ENCODE results near the gene P2RX5. TPM values are rescaled to one million over a fixed set of nuclear protein-coding genes. Genes with fewer than 3 reads are reported as not detected.

P2RX5 gene
- total and polyA plus RNA-seq, 7 experiments from 2014 or later: 10.7 to 94.5 (median 18.2) TPM

DNA sequence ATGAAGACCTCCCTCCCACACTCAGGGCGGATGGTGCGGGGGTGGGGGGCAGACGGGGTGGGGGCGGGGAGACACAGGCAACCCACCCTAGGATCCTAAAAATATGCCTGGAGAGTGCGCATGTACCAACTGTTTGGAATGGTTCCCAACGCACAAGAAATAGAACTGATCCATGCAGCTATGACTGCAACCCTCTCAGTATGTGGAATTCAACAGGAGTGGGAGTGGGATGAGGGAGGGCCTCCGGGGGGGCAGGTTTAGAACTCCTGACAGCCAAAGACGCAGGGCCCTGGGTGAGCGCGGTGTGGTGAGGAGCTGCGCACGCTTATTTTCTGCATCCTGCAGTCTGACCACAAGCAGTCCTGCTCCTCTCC lies 1.1 kb upstream of the P2RX5 start:
- Histone ChIP-seq H3K9me3 (ENCODE audit: control insufficient read depth in 2 of 3, low read length in 3 of 3) (no peaks in the 10 kb centered on the region), H3K36me3 (ENCODE audit: control insufficient read depth in 2 of 3, insufficient read depth in 3 of 3, low read length in 3 of 3) (no peaks in the 10 kb centered on the region), H3K4me3 (ENCODE audit: low read length) (no peak overlapping the region), H3K4me1 (ENCODE audit: control insufficient read depth in 2 of 2, insufficient read depth in 2 of 2, low read length in 2 of 2) (peaks cover 3 to 9% of the 10 kb centered on the region in 2 donors), H3K27me3 (ENCODE audit: control insufficient read depth in 2 of 2, insufficient read depth in 2 of 2, low read length in 2 of 2) (no peaks in the 10 kb centered on the region), H3K27ac (ENCODE audit: low read depth, low read length) (no peak overlapping the region)
- ChIA-PET CTCF (no interaction called here), POLR2A (interaction anchor here (1.0 to 2.5 kb wide), 4 partner anchors 9 to 149 kb away, joined by 3 to 25 read pairs (median 4); partner anchors contain the start of gene NCBP3)
- H3K9me3 Mint-ChIP-seq: peaks cover 0 to 4% (median 0%) of the 10 kb centered on the region in 11 donors
- peaks cover 0 to 22% (median 0%) of the 10 kb centered on the region in 5 donors for H3K36me3 Mint-ChIP-seq
- ATAC-seq (no peak), DNase-seq (no peak)
- H3K27ac Mint-ChIP-seq: no peak overlapping the region
- H3K4me3 Mint-ChIP-seq: peak overlapping the region in 7 of 10 donors; percentile 8 to 91 (median 75)
- peaks cover 5 to 32% (median 16%) of the 10 kb centered on the region in 7 donors for H3K4me1 Mint-ChIP-seq
- intact Hi-C loops (cut with micrococcal nuclease): no loop called here
- H3K27me3 Mint-ChIP-seq: no peaks in the 10 kb centered on the region

DNA sequence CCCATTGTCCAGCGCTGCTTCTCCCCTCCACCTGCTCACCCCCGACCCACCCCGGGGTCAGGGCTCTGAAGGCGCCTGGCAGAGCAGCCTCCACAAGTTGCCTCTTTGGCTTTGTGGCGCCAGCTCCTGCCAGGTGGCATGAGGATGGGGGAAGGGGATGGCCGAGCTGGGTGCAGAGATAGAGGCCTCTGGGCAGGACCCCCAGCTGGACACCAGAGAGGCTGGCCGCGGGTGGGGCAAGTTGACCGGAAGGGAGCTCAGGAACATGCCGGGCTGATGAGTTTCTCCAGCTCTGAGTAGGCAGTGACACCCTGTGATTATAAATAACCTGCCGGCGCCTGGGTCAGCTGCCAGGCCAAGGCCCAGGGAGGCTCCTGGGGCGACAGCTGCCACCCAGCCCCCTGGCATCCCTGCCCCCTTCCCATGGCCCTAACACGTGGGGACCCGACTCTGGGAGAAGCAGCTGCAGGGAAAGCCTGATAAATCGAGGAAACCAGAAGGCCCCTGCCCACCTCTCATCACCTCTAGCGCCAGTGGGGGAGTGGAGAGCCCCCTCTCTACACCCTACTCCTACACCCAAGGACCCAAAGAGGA lies 729 bp downstream of the P2RX5 start:
- peaks cover 5 to 39% (median 16%) of the 10 kb centered on the region in 7 donors for H3K4me1 Mint-ChIP-seq
- Histone ChIP-seq H3K36me3 (ENCODE audit: control insufficient read depth in 2 of 3, insufficient read depth in 3 of 3, low read length in 3 of 3) (peaks cover 0 to 16% (median 0%) of the 10 kb centered on the region in 3 experiments), H3K9me3 (ENCODE audit: control insufficient read depth in 2 of 3, low read length in 3 of 3) (no peaks in the 10 kb centered on the region), H3K27ac (ENCODE audit: low read depth, low read length) (peak overlapping the region; percentile 61), H3K4me1 (ENCODE audit: control insufficient read depth in 2 of 2, insufficient read depth in 2 of 2, low read length in 2 of 2) (peaks cover 3 to 9% of the 10 kb centered on the region in 2 donors), H3K4me3 (ENCODE audit: low read length) (peak overlapping the region; percentile 82), H3K27me3 (ENCODE audit: control insufficient read depth in 2 of 2, insufficient read depth in 2 of 2, low read length in 2 of 2) (no peaks in the 10 kb centered on the region)
- peak overlapping the region in 8 of 9 donors; percentile 51 to 81 (median 67) for H3K27ac Mint-ChIP-seq
- ChIA-PET CTCF (interaction anchor here (0.6 to 1.3 kb wide), 5 partner anchors 12 to 1040 kb away, joined by 3 to 4 read pairs (median 3); partner anchors contain the start of gene HASPIN), POLR2A (interaction anchor here (1.0 to 2.5 kb wide), 4 partner anchors 13 to 29 kb away, joined by 3 to 25 read pairs (median 4); no protein-coding TSS in a partner anchor)
- peak overlapping the region; percentile 82 to 98 (median 88) for H3K4me3 Mint-ChIP-seq
- H3K9me3 Mint-ChIP-seq: peaks cover 0 to 2% (median 0%) of the 10 kb centered on the region in 11 donors
- peak; percentile 3 for ATAC-seq
- H3K27me3 Mint-ChIP-seq: no peaks in the 10 kb centered on the region
- intact Hi-C loops (cut with micrococcal nuclease): loop anchor here in 1 of 2 donors (1.0 kb wide), 1 partner anchor 28 kb away; the partner anchor contains the start of gene HASPIN
- peaks cover 0 to 13% (median 0%) of the 10 kb centered on the region in 5 donors for H3K36me3 Mint-ChIP-seq
- DNase-seq: no peak

DNA sequence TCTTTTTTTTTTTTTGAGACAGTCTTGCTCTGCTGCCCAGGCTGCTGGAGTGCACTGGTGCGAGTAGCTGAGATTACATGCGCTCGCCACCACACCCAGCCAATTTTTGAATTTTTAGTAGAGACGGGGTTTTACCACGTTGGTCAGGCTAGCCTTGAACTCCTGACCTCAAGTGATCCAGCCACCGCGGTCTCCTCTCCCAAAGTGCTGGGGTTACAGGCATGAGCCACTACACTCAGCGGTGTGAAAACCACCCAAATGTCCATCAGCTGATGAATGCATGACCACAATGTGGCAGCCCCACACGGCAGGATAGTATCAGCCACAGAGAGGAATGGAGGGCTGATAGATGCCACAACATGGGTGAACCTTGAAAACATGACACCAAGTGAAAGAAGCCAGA lies 2.1 kb downstream of the P2RX5 start:
- intact Hi-C loops (cut with micrococcal nuclease): no loop called here
- peak overlapping the region in 9 of 10 donors; percentile 68 to 98 (median 87) for H3K4me3 Mint-ChIP-seq
- H3K36me3 Mint-ChIP-seq: peaks cover 0 to 17% (median 3%) of the 10 kb centered on the region in 5 donors
- H3K4me3 ChIP-seq (ENCODE audit: low read length): no peak overlapping the region
- H3K9me3 ChIP-seq (ENCODE audit: control insufficient read depth in 2 of 3, low read length in 3 of 3): no peaks in the 10 kb centered on the region
- CTCF ChIA-PET: interaction anchor here (1.1 kb wide), 1 partner anchor 9 kb away, joined by 3 read pairs; no protein-coding TSS in a partner anchor
- H3K9me3 Mint-ChIP-seq: peaks cover 0 to 2% (median 0%) of the 10 kb centered on the region in 11 donors
- no peaks in the 10 kb centered on the region for H3K27me3 Mint-ChIP-seq
- POLR2A ChIA-PET: interaction anchor here (0.6 to 1.3 kb wide), 2 partner anchors 10 to 17 kb away, joined by 3 read pairs; no protein-coding TSS in a partner anchor
- no peak overlapping the region for H3K27ac ChIP-seq (ENCODE audit: low read depth, low read length)
- peaks cover 5 to 39% (median 16%) of the 10 kb centered on the region in 7 donors for H3K4me1 Mint-ChIP-seq
- ATAC-seq (peak; percentile 49), DNase-seq (no peak)
- peak overlapping the region in 8 of 9 donors; percentile 7 to 87 (median 54) for H3K27ac Mint-ChIP-seq
- peaks cover 0 to 26% (median 0%) of the 10 kb centered on the region in 3 experiments for H3K36me3 ChIP-seq (ENCODE audit: control insufficient read depth in 2 of 3, insufficient read depth in 3 of 3, low read length in 3 of 3)
- peaks cover 3 to 9% of the 10 kb centered on the region in 2 donors for H3K4me1 ChIP-seq (ENCODE audit: control insufficient read depth in 2 of 2, insufficient read depth in 2 of 2, low read length in 2 of 2)
- no peaks in the 10 kb centered on the region for H3K27me3 ChIP-seq (ENCODE audit: control insufficient read depth in 2 of 2, insufficient read depth in 2 of 2, low read length in 2 of 2)

DNA sequence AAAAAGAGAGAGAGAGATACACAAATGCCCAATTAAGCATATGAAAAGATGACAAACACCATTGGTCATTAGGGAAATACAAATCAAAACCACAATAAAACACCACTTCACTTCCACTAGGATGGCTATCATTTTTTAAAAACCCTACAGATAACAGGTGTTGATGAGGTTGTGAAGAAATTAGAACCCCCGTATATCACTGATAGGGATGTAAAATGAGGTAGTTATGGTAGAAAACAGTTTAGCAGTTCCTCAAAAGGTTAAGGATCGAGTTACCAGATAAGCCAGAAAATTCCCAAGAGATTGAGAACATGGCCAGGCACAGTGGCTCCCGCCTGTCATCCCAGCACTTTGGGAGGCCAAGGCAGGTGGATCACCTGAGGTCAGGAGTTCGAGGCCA lies 2.8 kb downstream of the P2RX5 start:
- Mint-ChIP-seq H3K4me1 (peaks cover 5 to 39% (median 16%) of the 10 kb centered on the region in 7 donors), H3K27me3 (no peaks in the 10 kb centered on the region), H3K9me3 (peaks cover 0 to 2% (median 0%) of the 10 kb centered on the region in 11 donors), H3K4me3 (peak overlapping the region in 4 of 10 donors; percentile 23 to 54 (median 34)), H3K36me3 (peaks cover 0 to 18% (median 3%) of the 10 kb centered on the region in 5 donors), H3K27ac (peak overlapping the region in 7 of 9 donors; percentile 7 to 65 (median 45))
- ChIA-PET CTCF (interaction anchor here (1.1 kb wide), 1 partner anchor 8 kb away, joined by 3 read pairs; no protein-coding TSS in a partner anchor), POLR2A (interaction anchor here (0.6 to 1.3 kb wide), 3 partner anchors 18 to 117 kb away, joined by 3 to 4 read pairs (median 3); no protein-coding TSS in a partner anchor)
- intact Hi-C loops (cut with micrococcal nuclease): no loop called here
- H3K36me3 ChIP-seq (ENCODE audit: control insufficient read depth in 2 of 3, insufficient read depth in 3 of 3, low read length in 3 of 3): peaks cover 0 to 26% (median 0%) of the 10 kb centered on the region in 3 experiments
- no peak for ATAC-seq
- H3K27me3 ChIP-seq (ENCODE audit: control insufficient read depth in 2 of 2, insufficient read depth in 2 of 2, low read length in 2 of 2): no peaks in the 10 kb centered on the region
- no peak overlapping the region for H3K4me3 ChIP-seq (ENCODE audit: low read length)
- no peaks in the 10 kb centered on the region for H3K9me3 ChIP-seq (ENCODE audit: control insufficient read depth in 2 of 3, low read length in 3 of 3)
- peaks cover 3 to 9% of the 10 kb centered on the region in 2 donors for H3K4me1 ChIP-seq (ENCODE audit: control insufficient read depth in 2 of 2, insufficient read depth in 2 of 2, low read length in 2 of 2)
- no peak for DNase-seq
- H3K27ac ChIP-seq (ENCODE audit: low read depth, low read length): no peak overlapping the region

DNA sequence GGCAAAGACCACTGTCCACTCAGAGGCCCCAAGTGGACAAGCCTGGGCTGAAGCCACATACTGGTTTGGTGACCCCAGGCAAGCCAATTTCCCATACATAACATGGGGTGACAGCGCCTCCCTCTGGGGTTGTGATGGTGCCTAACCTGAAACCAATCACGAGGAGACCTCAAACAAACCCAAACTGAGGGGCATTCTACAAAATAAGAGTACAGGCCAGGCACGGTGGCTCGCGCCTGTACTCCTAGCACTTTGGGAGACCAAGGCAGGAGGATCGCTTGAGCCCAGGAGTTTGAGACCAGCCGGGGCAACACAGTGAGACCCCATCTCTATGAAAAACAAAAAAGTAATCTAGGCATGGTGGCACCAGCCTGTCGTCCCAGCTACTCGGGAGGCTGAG lies 3.6 kb downstream of the P2RX5 start:
- intact Hi-C loops (cut with micrococcal nuclease): no loop called here
- ATAC-seq: no peak
- peaks cover 0 to 16% (median 3%) of the 10 kb centered on the region in 5 donors for H3K36me3 Mint-ChIP-seq
- peaks cover 3 to 9% of the 10 kb centered on the region in 2 donors for H3K4me1 ChIP-seq (ENCODE audit: control insufficient read depth in 2 of 2, insufficient read depth in 2 of 2, low read length in 2 of 2)
- no peaks in the 10 kb centered on the region for H3K27me3 Mint-ChIP-seq
- H3K27me3 ChIP-seq (ENCODE audit: control insufficient read depth in 2 of 2, insufficient read depth in 2 of 2, low read length in 2 of 2): no peaks in the 10 kb centered on the region
- H3K27ac Mint-ChIP-seq: peak overlapping the region in 2 of 9 donors; percentile 2 to 45
- CTCF ChIA-PET: no interaction called here
- H3K9me3 ChIP-seq (ENCODE audit: control insufficient read depth in 2 of 3, low read length in 3 of 3): no peaks in the 10 kb centered on the region
- H3K27ac ChIP-seq (ENCODE audit: low read depth, low read length): no peak overlapping the region
- DNase-seq: no peak
- no peak overlapping the region for H3K4me3 Mint-ChIP-seq
- POLR2A ChIA-PET: interaction anchor here (0.6 to 0.7 kb wide), 2 partner anchors 19 to 118 kb away, joined by 3 to 4 read pairs; no protein-coding TSS in a partner anchor
- peaks cover 0 to 26% (median 0%) of the 10 kb centered on the region in 3 experiments for H3K36me3 ChIP-seq (ENCODE audit: control insufficient read depth in 2 of 3, insufficient read depth in 3 of 3, low read length in 3 of 3)
- no peaks in the 10 kb centered on the region for H3K9me3 Mint-ChIP-seq
- H3K4me3 ChIP-seq (ENCODE audit: low read length): no peak overlapping the region
- peaks cover 5 to 39% (median 16%) of the 10 kb centered on the region in 7 donors for H3K4me1 Mint-ChIP-seq

DNA sequence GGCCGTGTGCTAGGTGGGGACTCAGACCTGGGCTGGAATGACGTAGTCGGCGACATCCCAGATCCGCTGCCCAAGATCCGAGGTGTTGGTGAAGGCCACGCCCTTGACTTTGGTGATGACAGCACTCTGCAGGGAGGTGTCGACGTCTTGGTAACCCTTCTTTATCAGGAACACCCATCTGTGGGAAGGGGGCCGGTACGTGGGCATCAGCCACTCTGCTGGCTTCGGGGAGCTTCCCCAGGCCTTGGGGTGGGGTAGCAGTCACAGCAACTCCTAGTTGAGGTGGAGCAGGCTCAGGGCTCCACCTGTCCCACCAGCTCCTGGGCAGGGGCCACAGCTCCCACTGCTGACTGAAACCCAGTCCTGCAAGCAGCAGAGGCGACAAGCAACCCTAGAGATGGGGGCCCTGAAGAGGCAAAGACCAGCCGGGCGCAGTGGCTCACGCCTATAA lies 4.3 kb downstream of the P2RX5 start:
- Histone ChIP-seq H3K36me3 (ENCODE audit: control insufficient read depth in 2 of 3, insufficient read depth in 3 of 3, low read length in 3 of 3) (peaks cover 0 to 26% (median 0%) of the 10 kb centered on the region in 3 experiments), H3K4me1 (ENCODE audit: control insufficient read depth in 2 of 2, insufficient read depth in 2 of 2, low read length in 2 of 2) (peaks cover 3 to 9% of the 10 kb centered on the region in 2 donors), H3K4me3 (ENCODE audit: low read length) (no peak overlapping the region), H3K27me3 (ENCODE audit: control insufficient read depth in 2 of 2, insufficient read depth in 2 of 2, low read length in 2 of 2) (no peaks in the 10 kb centered on the region), H3K27ac (ENCODE audit: low read depth, low read length) (no peak overlapping the region), H3K9me3 (ENCODE audit: control insufficient read depth in 2 of 3, low read length in 3 of 3) (no peaks in the 10 kb centered on the region)
- no peak for ATAC-seq
- H3K4me1 Mint-ChIP-seq: peaks cover 5 to 37% (median 16%) of the 10 kb centered on the region in 7 donors
- H3K27me3 Mint-ChIP-seq: no peaks in the 10 kb centered on the region
- ChIA-PET CTCF (no interaction called here), POLR2A (no interaction called here)
- no peak overlapping the region for H3K27ac Mint-ChIP-seq
- H3K36me3 Mint-ChIP-seq: peaks cover 0 to 16% (median 3%) of the 10 kb centered on the region in 5 donors
- no peak overlapping the region for H3K4me3 Mint-ChIP-seq
- no peaks in the 10 kb centered on the region for H3K9me3 Mint-ChIP-seq
- no peak for DNase-seq
- intact Hi-C loops (cut with micrococcal nuclease): no loop called here
